ENCODE measurements around the gene SUN2.

SUN2 gene

GRCh38 chr22:38740116-38740723 lies 15.6 kb downstream of the SUN2 start:
- in situ Hi-C loops (cut with MboI; ENCODE audit: low sequenced_read_pairs) = no loop called here
- Histone ChIP-seq H3K4me1 (no peaks in the 10 kb centered on the region), H3K4me3 (no peak overlapping the region), H3K9me3 (no peaks in the 10 kb centered on the region), H3K27me3 (ENCODE audit: low read depth) (no peaks in the 10 kb centered on the region), H3K36me3 (replicated peaks) (peaks cover 95% of the 10 kb centered on the region)
- DNase-seq (ENCODE audit: low spot score in 2 of 2) = no peak

- in situ Hi-C loops (cut with MboI; ENCODE audit: low sequenced_read_pairs) = no loop called here
- Histone ChIP-seq H3K4me1 (no peaks in the 10 kb centered on the region), H3K36me3 (replicated peaks) (peaks cover 95% of the 10 kb centered on the region), H3K4me3 (no peak overlapping the region), H3K27me3 (ENCODE audit: low read depth) (no peaks in the 10 kb centered on the region), H3K9me3 (no peaks in the 10 kb centered on the region)
- DNase-seq (ENCODE audit: low spot score in 2 of 2) = no peak
Measured at GRCh38 chr22:38739300-38740055, 16.3 kb downstream of the SUN2 start.

DNA sequence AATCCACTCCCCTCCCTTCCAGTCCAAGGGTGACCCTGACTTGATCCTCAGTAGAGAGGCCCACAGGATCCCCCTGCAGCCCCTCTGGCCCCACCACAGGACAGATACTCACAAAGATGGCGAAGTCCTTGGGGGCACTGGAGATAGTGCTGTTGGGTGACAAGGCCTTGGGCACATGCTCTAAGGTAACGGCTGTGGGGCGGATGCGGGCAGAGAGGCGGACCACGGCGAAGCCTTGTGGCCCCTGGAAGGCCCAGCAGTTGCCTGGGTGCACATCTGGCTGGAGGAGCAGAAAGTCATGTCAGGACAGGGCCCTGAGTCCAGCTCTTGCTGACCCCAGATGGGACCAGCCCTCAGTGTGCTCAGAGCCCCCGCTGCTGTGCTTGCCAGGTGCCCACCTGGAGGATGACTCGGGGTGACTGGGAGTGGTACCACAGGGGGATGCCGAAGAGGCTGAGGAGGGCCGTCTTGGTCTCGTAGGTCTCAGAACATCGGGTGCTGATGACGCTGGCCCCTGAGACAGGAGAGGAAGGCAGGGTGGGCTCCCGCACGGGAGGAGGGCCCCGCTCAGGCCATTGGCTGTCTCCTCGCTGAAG lies 17.2 kb downstream of the SUN2 start:
- in situ Hi-C loops (cut with MboI; ENCODE audit: low sequenced_read_pairs) = no loop called here
- H3K27me3 ChIP-seq (ENCODE audit: low read depth) = no peaks in the 10 kb centered on the region
- no peaks in the 10 kb centered on the region for H3K4me1 ChIP-seq
- no peak overlapping the region for H3K4me3 ChIP-seq
- H3K36me3 ChIP-seq (replicated peaks) = peaks cover 98% of the 10 kb centered on the region
- DNase-seq (ENCODE audit: low spot score in 2 of 2) = no peak
- H3K9me3 ChIP-seq = no peaks in the 10 kb centered on the region

DNA sequence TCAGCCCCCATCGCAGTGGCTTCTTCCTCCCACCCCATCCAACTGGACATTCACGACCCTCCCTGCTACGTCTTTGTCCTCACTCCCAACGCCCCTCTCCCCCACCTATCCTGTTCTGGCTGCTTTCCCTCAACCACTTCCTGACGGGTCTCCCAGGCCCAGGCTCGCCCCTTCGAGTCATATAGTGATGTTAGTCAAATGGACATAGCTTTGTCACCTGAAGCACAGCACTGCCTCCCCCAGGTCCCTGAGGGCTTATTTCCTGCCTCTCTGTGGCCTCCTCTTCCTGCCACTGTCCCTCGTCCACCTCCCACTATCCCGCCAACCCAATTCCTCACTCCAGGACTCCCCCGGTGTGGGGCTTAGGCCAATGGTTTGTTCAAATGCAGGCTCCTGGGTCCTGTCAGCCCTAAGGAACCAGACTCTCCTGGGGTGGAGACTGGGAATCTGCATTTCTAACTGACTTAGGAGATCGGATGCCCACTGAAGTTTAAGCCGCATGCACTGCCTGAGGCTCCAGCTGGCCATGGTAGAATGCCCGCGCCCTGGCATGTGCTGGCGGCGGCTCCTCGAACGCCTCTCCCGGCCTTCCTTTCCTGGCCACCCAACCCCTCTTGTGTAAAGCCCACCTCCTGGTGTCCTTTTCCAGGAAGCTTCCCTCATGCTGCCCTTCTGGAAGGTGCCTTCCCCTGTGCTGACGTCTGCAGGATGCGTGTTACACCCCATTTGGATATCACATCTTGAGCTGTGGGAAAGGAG lies 18.3 kb downstream of the SUN2 start:
- no peaks in the 10 kb centered on the region for H3K4me1 ChIP-seq
- in situ Hi-C loops (cut with MboI; ENCODE audit: low sequenced_read_pairs) = no loop called here
- DNase-seq (ENCODE audit: low spot score in 2 of 2) = no peak
- peaks cover 96% of the 10 kb centered on the region for H3K36me3 ChIP-seq (replicated peaks)
- H3K9me3 ChIP-seq = no peaks in the 10 kb centered on the region
- no peak overlapping the region for H3K4me3 ChIP-seq
- H3K27me3 ChIP-seq (ENCODE audit: low read depth) = no peaks in the 10 kb centered on the region

DNA sequence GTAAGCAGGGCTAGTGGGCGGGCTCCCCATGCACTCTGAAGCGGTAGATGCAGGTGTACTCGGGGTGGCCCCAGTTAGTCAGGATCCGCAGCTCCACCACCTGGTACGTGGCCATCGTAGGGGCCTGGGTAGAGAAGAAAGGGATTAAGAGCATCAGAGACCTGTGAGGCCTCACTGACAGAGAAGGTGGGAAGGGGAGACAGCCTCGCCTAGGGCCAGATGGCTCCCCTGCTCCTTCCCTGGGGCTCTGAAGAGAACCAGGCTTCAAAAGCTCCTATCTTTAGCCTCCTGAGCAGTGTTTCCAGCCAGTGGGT lies 19.6 kb downstream of the SUN2 start:
- H3K36me3 ChIP-seq (replicated peaks) = peaks cover 89% of the 10 kb centered on the region
- in situ Hi-C loops (cut with MboI; ENCODE audit: low sequenced_read_pairs) = no loop called here

DNA sequence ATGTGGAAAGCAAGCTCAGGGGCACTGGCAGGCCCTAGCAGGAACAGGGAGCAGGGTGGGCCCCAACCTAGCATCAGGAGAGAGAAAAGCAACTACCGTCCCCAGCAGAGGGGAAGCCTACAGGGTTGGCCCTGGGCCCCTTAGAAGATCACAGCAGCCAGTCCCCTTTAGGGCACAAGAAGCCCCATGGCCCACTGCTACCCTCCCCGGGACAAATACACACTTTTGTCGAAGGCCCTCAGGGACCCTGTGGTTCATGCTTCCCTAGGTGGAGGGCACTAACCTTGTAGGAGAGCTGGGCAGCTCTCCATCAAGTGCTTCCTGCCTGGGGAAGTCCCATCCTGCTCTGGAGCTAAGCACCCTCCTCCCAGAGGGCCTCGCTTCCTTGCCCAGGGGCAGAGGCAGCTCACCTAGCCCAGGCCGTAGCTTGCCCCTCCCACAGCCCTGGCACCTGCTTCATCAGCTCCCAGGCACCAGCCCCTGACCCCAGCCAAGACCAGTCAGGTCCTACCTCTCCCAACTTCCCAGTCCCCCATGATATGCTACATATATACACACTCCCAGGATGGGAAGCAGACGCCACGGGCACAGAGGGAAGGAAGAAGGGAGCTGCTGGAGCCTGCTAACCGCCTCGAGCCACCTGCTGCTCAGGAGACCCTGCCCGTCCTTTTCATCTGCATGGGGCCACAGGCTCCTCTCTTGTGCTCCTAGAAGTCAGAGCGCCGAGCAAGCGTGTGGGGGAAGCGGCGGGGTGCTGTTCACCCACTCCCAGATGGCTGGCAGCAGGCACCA lies 20.1 kb downstream of the SUN2 start:
- Histone ChIP-seq H3K27me3 (ENCODE audit: low read depth) (no peaks in the 10 kb centered on the region), H3K36me3 (replicated peaks) (peaks cover 89% of the 10 kb centered on the region), H3K4me1 (no peaks in the 10 kb centered on the region), H3K4me3 (no peak overlapping the region), H3K9me3 (no peaks in the 10 kb centered on the region)
- in situ Hi-C loops (cut with MboI; ENCODE audit: low sequenced_read_pairs) = no loop called here
- no peak for DNase-seq (ENCODE audit: low spot score in 2 of 2)

More for the DNA sequence above, 19.6 kb downstream of the SUN2 start:
- no peaks in the 10 kb centered on the region for H3K9me3 ChIP-seq
- DNase-seq (ENCODE audit: low spot score in 2 of 2) = no peak
- H3K4me3 ChIP-seq = no peak overlapping the region
- no peaks in the 10 kb centered on the region for H3K4me1 ChIP-seq
- no peaks in the 10 kb centered on the region for H3K27me3 ChIP-seq (ENCODE audit: low read depth)

DNA sequence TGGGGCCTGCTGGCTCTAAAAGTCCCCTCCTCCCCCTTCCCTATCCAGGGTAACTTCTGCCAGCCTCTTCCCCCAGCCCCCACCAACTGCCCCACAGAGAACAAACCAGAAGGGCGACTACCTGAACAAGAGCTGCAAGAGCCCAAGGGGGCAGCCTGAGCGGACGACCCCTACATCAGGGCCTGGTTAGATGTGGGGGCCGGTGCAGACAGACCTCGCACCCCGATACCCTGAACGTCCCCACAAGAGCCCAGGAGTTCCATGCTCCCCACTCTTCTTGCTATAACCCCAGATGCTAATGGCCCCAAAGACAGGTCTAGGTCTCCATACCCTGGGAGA lies 20.7 kb downstream of the SUN2 start:
- H3K27me3 ChIP-seq (ENCODE audit: low read depth) = no peaks in the 10 kb centered on the region
- H3K4me3 ChIP-seq = no peak overlapping the region
- no peaks in the 10 kb centered on the region for H3K9me3 ChIP-seq
- DNase-seq (ENCODE audit: low spot score in 2 of 2) = no peak
- H3K4me1 ChIP-seq = no peaks in the 10 kb centered on the region
- H3K36me3 ChIP-seq (replicated peaks) = peaks cover 89% of the 10 kb centered on the region
- in situ Hi-C loops (cut with MboI; ENCODE audit: low sequenced_read_pairs) = no loop called here

DNA sequence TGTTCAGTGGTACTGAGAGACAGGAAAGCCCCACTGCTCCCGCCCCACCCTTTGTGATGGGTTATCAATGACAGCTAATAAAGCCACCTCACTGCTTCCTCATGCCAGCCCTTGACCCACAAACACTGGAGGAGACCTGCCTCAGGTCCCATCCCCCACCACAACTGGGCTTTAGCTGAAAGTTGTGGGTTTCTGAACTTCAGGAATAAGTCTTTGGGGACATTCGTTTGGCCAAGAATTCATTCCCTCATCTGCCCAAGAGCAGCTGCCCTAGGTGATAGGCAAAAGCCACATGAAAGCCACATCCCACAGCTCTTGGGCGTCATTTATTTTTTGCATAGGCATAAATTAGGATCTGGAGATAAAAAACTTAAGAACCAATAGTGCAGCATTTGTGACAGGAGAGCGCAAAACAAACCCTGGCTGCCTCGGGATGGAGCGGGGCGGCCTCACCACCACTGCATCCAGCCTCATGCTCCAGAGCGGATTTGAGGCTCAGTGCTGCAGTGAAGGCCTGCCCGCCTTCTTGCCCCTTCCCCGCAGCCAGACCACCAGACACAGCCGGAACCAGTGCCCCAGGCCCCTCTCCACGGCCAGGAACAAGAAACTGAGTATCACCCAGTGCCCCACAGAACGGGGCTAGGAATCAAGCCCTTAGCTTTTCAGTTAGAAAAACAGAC lies 21.2 kb downstream of the SUN2 start:
- no peak for DNase-seq (ENCODE audit: low spot score in 2 of 2)
- in situ Hi-C loops (cut with MboI; ENCODE audit: low sequenced_read_pairs) = no loop called here
- Histone ChIP-seq H3K4me1 (no peaks in the 10 kb centered on the region), H3K36me3 (replicated peaks) (peaks cover 89% of the 10 kb centered on the region), H3K27me3 (ENCODE audit: low read depth) (no peaks in the 10 kb centered on the region), H3K4me3 (no peak overlapping the region), H3K9me3 (no peaks in the 10 kb centered on the region)

DNA sequence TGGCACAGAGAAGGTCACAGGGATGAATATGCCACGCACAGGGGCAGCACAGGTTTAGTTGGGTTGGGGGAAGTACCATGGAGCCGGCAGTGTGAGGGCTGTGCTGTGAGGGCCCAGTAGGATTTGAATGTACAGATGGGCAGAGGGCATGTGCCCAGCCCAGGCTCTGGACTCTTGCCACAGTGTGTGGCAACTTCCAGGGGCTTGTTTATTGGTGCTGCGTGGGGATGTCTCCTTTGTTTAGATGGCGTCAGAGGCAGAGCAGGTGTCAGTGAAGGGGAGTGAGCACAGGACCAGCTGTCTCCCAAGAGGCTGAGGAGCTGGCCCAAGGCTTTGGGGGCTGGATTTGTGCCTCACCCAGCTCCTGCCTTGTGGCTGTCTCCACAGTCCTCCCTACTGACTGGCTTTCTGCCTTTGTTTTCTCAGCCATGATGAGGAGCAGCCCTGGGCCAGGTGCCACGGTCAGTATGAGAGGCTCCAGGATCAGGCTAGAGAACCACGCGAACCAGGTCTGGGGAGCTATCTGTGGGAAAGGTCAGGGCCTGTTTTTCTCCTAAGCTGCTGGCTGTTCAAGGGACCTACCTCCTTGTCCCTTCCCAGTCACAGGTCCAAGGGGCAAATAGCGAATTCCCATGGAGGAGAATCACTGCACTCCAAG lies 21.9 kb downstream of the SUN2 start:
- Histone ChIP-seq H3K27me3 (ENCODE audit: low read depth) (no peaks in the 10 kb centered on the region), H3K4me1 (no peaks in the 10 kb centered on the region), H3K36me3 (replicated peaks) (peaks cover 89% of the 10 kb centered on the region), H3K9me3 (no peaks in the 10 kb centered on the region), H3K4me3 (no peak overlapping the region)
- in situ Hi-C loops (cut with MboI; ENCODE audit: low sequenced_read_pairs) = no loop called here
- no peak for DNase-seq (ENCODE audit: low spot score in 2 of 2)

DNA sequence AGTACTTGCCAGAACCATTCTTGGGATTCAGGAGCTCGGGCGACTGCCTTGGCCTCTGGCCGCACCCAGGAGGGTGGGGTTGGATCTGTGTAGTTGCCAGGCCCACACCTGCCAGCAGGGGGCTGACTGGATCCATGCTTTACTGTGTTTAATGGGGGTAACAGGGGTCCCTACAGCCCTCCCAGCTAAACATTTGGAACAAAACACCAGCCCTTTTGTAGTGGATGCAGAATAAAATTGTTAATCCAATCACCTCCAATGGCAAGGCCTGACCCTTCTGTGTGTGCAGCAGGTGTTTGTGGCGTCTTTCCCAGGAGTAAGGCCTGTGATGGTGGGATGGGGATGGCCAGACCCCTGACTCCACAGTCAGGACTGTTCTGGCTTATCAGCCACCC lies 22.5 kb downstream of the SUN2 start:
- peak; percentile 9 to 73 for DNase-seq (ENCODE audit: low spot score in 2 of 2)
- peaks cover 89% of the 10 kb centered on the region for H3K36me3 ChIP-seq (replicated peaks)
- in situ Hi-C loops (cut with MboI; ENCODE audit: low sequenced_read_pairs) = no loop called here

GRCh38 chr22:38732251-38732815 lies 23.5 kb downstream of the SUN2 start:
- Histone ChIP-seq H3K36me3 (replicated peaks) (peaks cover 89% of the 10 kb centered on the region), H3K27me3 (ENCODE audit: low read depth) (no peaks in the 10 kb centered on the region), H3K9me3 (no peaks in the 10 kb centered on the region), H3K4me1 (no peaks in the 10 kb centered on the region), H3K4me3 (no peak overlapping the region)
- DNase-seq (ENCODE audit: low spot score in 2 of 2) = no peak
- in situ Hi-C loops (cut with MboI; ENCODE audit: low sequenced_read_pairs) = no loop called here

More for the DNA sequence above, 22.5 kb downstream of the SUN2 start:
- no peaks in the 10 kb centered on the region for H3K9me3 ChIP-seq
- no peaks in the 10 kb centered on the region for H3K27me3 ChIP-seq (ENCODE audit: low read depth)
- no peaks in the 10 kb centered on the region for H3K4me1 ChIP-seq
- H3K4me3 ChIP-seq = no peak overlapping the region

DNA sequence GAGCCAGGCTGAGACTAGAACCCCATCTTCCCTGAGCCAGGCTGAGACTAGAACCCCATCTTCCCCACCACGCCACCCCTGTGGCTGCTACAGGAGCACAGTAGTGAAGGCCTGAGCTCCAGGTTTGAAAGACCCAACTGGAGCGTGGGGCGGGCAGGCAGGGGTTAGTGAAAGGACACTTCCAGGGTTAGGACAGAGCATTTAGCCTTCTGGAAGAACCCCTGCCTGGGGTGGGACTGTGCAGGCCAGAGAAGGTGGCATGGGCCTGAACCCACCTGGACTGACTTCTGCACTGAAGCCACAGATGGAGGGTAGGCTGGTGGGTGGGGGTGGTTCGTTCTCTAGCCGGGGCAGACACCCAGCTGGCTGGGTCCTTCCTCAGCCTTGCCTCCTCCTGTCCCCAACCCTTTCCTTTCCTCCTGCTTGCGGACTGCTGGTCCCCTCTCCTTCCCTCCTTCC lies 24.1 kb downstream of the SUN2 start:
- in situ Hi-C loops (cut with MboI; ENCODE audit: low sequenced_read_pairs) = no loop called here
- Histone ChIP-seq H3K27me3 (ENCODE audit: low read depth) (no peaks in the 10 kb centered on the region), H3K4me3 (no peak overlapping the region), H3K4me1 (no peaks in the 10 kb centered on the region), H3K9me3 (no peaks in the 10 kb centered on the region), H3K36me3 (replicated peaks) (peaks cover 89% of the 10 kb centered on the region)
- DNase-seq (ENCODE audit: low spot score in 2 of 2) = no peak

Measured in HAP-1 (cell line).